Stimulated activated CD4-positive, alpha-beta T cell treated with anti-CD3 and anti-CD28 coated beads, Interleukin-4, amount 100 ng/mL, for 48 hours (primary cell): Measurements from ENCODE around the gene NWD2.
A peak's percentile ranks its signal among the peaks of the same experiment; 100 is the strongest.

Experiments used
- DNase-seq, 2 donors: peaks; one replicate each; pipeline ENCODE4 v3.0.0-alpha.2; 2020; ENCODE audit warnings: low read depth in 2 of 2

NWD2 gene

DNA sequence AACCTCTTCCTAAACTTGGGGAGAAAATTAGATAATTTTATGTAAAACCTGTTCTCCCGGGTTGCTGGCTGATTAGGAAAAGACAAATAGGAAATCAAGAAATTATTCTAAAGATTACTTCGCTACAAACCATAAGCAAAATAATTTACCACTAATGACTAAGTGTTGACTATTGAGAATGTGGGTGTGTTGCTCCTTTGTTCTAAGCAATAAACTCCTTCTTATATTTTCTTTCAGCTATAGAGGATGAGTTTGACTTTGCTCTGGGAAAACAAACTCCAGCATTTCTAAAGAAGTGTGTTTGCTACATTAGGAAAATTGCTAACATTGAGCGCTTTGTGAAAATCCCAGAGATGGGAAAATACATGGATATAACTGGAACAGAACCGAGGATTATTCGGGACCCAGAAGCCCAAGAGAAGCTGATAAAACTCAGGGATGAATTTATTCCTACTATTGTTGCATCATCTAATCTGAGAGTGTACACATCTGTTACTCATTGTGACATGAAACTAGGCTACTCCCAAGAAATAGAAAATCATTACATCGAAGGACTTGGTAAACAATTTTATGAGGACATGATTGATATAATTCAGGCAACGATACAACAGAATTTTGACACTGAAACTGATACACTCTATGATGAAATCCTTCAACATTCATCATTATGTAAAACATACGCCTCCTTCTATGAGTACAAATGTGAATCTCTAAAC lies 194.2 kb downstream of the NWD2 start:
- DNase-seq, result no peak

DNA sequence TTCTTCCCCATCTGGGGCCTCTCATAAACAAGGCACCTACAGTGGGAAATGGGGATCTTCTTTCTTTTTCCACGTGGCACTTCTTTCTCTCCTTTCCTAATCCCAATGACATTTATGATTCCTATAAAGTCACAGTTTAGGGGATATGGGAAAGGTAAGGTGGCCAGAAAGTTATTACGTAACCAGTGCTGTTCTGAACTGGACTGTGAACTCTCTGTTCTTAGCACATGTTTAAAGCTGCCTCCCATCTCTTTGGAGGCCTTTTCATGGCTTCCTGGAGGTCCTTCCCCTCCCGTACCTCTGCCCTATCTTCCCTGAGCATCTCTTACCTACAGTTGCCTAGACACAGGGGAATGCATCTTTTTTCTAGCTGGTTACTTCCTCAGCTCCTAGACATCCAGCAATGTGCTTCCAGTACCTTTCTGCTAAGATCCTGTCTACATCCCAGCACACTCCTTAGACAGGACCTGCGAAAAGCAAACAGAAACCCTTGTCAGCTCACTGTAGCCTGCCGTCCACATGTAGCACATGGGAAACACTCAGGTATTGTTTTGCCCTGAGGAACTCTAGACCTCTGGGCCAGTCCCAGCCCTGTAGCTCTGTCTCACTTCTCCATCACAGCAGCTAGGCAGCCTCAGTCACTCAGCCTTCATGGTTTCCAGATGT lies 195.4 kb downstream of the NWD2 start:
- DNase-seq, result no peak

DNA sequence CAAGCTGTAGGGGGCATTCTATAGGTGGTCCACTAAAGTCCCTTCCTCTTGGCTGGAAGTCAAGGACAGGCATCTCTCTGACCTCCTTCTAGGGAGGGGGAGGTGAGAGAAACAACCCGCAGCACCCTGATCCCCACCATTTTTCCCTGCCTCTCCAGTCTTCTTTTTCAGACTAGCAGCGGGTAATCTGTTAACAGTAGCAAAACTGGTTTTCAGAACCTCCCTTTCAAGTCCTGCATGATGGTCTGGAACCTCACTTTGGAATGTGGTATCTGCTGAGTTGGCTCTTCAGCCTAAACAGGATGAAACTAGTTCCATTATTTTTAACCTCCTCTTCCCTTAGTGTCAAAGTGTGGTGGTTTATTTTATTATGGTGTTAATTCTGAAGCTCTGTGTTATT lies 196.0 kb downstream of the NWD2 start:
- DNase-seq, result no peak

DNA sequence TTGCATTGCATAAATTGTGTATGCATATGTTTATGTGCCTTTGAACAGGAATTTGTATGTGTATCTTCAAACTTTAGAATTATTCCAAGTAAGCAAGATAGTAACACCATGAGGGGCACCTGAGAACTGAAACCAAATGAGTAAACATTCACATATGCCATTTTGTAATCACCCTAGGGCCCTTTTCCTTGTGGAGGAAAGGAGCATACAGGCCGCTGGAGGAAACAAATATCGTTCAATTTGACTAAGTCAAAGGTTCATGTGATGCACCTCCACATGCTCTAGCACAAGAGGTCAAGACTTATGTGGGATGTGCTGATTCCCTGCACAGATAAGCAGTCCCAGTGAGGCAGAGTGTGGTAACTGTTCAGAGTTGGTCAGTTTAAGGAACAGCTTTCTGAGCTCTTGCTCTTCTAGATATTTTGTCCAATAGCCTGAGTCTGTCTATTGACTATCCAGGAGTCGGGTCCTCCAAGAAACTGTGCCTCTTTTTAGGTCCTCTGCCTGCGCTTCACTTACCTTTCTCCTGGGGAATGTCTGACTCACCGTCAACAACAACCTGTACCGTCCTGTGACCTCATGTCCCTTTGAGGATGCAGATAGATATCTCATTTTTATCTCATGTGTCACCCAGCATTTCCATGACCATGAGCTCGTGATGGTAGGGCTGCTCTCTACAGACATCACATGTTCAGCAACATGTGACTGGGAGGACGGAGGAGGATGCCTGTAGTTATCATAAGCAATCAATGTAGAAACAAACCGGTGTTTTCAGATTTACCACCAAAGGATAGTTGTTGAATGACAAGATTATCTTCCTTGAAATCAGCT lies 196.9 kb downstream of the NWD2 start:
- no peak for DNase-seq

DNA sequence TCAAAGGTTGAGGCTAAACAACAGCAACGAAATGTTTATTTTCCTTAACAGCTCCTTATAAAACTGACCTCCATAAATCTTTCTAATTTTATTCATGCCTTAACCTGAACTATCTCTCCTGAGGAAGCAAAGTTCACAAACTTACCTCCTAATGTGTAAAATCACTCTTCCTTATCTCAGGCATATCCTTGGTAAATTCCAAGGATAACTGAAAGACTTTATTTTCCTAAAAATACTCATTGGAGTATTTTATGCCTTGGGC lies 197.4 kb downstream of the NWD2 start:
- DNase-seq, result no peak

GRCh38 chr4:37443137-37443536 lies 198.6 kb downstream of the NWD2 start:
- no peak for DNase-seq

GRCh38 chr4:37445023-37445422 lies 200.5 kb downstream of the NWD2 start:
- no peak for DNase-seq

GRCh38 chr4:37446016-37446415 lies 201.5 kb downstream of the NWD2 start:
- no peak for DNase-seq

DNA sequence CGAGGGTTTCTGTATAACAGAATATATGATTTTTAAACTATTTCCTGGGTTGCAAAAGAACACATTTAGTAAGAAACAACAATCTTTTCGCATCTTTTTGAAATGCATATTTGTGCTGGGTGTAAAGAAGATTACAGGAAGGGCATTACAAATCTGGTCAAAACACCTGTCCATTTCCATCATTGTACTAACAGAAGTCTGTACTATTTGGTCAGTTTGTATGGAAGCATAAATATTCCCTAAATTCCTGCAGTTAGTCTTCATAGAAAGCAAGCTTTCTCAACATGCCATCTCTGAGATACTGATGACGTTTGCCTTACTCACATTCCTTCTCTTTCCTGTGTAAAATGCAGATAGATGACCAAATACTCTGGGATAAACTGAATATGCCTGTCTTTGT lies 203.3 kb downstream of the NWD2 start:
- DNase-seq, result no peak

- no peak for DNase-seq
Observed at GRCh38 chr4:37450309-37450708, 205.8 kb downstream of the NWD2 start.

DNA sequence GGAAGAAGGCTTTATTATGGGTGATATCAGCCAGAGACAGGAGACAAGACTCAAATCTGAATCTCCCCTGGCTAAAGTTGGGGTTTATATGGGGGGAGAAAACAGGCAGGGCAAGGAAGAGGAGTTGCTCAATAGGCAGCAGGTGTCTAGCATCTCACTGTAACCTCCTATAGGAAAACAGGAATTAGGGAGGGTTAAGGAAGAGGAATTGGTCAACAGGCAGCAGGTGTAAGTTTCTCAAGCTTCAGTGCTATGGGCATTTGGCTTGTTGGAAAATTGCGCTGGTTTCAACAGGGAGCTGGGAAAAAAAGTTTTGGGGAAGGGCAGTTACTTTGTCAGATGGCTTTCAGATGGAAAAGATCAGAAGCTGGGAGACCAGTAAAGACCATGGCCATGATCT lies 206.4 kb downstream of the NWD2 start:
- DNase-seq, result no peak

DNA sequence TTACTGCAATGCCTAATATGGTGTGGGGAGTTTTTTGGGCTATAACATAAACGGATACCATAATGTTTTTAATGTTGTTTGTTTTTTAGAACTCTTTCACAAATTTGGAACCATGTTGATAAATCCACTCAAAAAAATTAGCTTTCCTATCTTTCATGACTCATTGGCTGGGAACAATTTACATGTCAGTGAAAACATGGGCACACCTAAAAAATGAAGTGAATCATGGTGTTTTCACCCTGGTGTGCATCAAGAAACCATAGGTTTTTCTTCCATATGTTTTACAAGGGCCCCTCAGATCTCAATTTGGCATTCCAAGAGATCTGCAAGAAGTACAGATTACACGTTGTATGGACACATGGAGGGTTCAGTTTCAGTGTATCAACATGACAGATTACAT lies 207.1 kb downstream of the NWD2 start:
- DNase-seq, result no peak

DNA sequence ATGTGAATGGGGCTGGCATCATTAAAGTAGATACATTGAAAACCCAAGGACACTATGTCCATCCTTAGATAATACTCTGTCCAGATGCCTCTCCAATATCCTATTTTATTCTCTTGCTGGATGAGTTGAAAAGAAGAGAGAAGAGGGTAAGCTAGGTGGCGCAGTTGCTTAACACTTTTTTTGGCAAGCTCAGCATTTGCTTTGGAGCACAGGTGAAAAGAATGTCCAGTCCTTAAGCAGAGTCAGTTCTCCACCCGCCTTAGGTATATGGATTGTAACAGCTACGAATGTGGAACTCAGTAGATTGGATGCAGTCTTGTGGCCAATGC lies 208.4 kb downstream of the NWD2 start:
- peak; percentile 18 to 24 for DNase-seq

GRCh38 chr4:37453281-37453998 lies 208.9 kb downstream of the NWD2 start:
- peak; percentile 23 to 33 for DNase-seq

- no peak for DNase-seq
Observed at GRCh38 chr4:37453999-37454800, 209.7 kb downstream of the NWD2 start.

DNA sequence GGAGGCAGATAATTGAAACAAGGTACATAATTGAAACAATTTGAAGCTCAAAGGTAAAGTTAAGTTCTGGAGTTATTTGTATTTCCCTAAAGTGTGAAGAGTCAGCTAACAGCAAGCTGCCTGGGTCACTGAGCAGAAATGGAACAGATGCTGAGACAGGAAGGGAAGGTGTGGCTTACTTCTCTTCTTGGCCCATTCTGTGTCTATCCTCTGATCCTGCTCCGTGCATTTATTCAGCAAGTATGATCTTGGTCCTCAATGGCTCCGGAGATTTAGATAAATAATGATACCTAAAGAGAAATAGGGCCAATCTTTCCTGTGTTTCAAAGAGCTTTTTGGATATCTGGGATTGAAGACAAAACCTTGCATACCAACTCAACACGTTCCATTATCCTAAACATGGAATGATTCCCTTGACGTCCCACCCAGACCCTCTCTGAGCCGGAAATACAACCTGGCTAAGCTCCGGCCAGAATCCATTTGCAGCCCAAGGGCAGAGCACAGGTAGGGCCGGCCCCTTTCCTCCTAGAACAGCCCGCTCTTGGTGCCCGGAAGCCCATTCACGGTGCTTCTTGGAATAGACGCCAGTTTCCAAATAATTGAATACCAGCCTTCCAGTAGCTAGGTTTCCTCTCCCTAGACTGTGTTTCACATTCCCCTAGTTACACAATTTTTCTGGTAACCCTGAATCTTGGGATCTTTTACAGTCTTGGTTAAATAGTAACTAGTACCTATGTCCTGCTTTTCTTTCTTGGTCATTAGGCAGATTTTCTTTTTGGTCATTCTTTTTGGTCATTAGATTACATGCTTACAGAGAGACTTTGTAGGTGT lies 211.0 kb downstream of the NWD2 start:
- no peak for DNase-seq

GRCh38 chr4:37461801-37462200 lies 217.3 kb downstream of the NWD2 start:
- DNase-seq, result no peak

GRCh38 chr4:37463033-37463856 lies 218.7 kb downstream of the NWD2 start:
- no peak for DNase-seq

GRCh38 chr4:37464373-37465128 lies 220.0 kb downstream of the NWD2 start:
- no peak for DNase-seq
